Measurements from ENCODE around the gene FBXL20. TPM values are rescaled to one million over a fixed set of nuclear protein-coding genes. Genes with fewer than 3 reads are reported as not detected.

The FBXL20 gene
- total RNA-seq, 2 donors from 2014 or later: 15.6 to 18.1 TPM

DNA sequence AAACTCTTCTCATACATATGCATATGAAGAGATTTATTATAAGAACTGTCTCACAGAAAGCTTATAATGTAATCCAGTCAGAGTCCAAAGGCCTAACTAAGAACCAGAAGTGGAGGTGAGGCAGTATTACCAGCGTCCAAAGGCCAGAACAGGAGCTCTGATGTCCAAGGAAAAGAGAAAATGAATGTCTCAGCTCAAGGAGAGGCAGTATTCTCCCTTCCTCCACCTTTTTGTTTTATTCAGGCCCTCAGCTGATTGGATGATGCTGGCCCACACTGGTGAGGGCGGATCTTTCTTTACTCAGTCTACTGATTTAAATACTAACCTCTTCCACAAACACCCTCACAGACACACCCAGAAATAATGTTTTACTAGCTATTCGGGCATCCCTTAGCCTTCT lies 43.4 kb downstream of the FBXL20 start:
- Mint-ChIP-seq H3K4me3 (no peak overlapping the region), H3K9me3 (no peaks in the 10 kb centered on the region), H3K27ac (no peak overlapping the region), H3K27me3 (ENCODE audit: insufficient read depth) (no peaks in the 10 kb centered on the region), H3K4me1 (no peaks in the 10 kb centered on the region), H3K36me3 (ENCODE audit: low read depth) (no peaks in the 10 kb centered on the region)
- H3K9me3 ChIP-seq (ENCODE audit: control insufficient read depth, low read length): no peaks in the 10 kb centered on the region
- no peak overlapping the region for H3K9ac ChIP-seq (ENCODE audit: extremely low read depth, low read length, poor library complexity, severe bottlenecking)
- no peaks in the 10 kb centered on the region for H3K4me1 ChIP-seq (ENCODE audit: control insufficient read depth, insufficient read depth, low read length)
- H3K27me3 ChIP-seq (ENCODE audit: control insufficient read depth, insufficient read depth, low read length, poor library complexity, severe bottlenecking): no peaks in the 10 kb centered on the region
- no peaks in the 10 kb centered on the region for H3K36me3 ChIP-seq (ENCODE audit: control insufficient read depth, insufficient read depth, low read length)
- DNase-seq: no peak
- H3K27ac ChIP-seq (ENCODE audit: low read depth, low read length): no peak overlapping the region
- 82 to 93% methylated on average over 2 to 3 of the region's 3 CpGs for WGBS, 2 experiments (ENCODE audit: insufficient coverage in 1 of 2, insufficient read length in 1 of 2)
- no peak overlapping the region for H3K4me3 ChIP-seq (ENCODE audit: low read length)
- TF ChIP-seq, protein P1, sequence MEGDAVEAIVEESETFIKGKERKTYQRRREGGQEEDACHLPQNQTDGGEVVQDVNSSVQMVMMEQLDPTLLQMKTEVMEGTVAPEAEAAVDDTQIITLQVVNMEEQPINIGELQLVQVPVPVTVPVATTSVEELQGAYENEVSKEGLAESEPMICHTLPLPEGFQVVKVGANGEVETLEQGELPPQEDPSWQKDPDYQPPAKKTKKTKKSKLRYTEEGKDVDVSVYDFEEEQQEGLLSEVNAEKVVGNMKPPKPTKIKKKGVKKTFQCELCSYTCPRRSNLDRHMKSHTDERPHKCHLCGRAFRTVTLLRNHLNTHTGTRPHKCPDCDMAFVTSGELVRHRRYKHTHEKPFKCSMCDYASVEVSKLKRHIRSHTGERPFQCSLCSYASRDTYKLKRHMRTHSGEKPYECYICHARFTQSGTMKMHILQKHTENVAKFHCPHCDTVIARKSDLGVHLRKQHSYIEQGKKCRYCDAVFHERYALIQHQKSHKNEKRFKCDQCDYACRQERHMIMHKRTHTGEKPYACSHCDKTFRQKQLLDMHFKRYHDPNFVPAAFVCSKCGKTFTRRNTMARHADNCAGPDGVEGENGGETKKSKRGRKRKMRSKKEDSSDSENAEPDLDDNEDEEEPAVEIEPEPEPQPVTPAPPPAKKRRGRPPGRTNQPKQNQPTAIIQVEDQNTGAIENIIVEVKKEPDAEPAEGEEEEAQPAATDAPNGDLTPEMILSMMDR (conservative IDR thresholded peaks at IDR 0.05): no peak

DNA sequence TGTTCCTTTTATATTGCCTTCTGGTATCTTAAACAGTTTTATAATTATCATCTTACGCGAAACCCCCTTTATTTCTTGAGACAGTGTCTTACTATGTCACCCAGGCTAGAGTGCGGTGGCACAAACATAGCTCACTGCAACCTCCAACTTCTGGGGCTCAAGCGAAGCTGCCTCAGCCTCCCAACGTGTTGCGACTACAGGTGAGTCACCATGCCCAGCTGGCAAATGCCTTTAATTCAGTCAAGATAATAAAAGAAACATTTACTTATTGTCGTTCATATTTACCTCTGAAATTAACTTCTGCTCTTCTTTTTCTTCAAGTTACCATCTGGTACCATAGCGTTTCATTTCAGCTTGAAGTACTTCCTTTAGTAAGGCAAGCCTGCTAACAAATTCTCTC lies 43.9 kb downstream of the FBXL20 start:
- TF ChIP-seq, protein P1 (conservative IDR thresholded peaks at IDR 0.05): no peak
- Mint-ChIP-seq H3K27me3 (ENCODE audit: insufficient read depth) (no peaks in the 10 kb centered on the region), H3K4me1 (no peaks in the 10 kb centered on the region), H3K4me3 (no peak overlapping the region), H3K27ac (no peak overlapping the region), H3K36me3 (ENCODE audit: low read depth) (no peaks in the 10 kb centered on the region), H3K9me3 (no peaks in the 10 kb centered on the region)
- Histone ChIP-seq H3K4me1 (ENCODE audit: control insufficient read depth, insufficient read depth, low read length) (no peaks in the 10 kb centered on the region), H3K27ac (ENCODE audit: low read depth, low read length) (no peak overlapping the region), H3K27me3 (ENCODE audit: control insufficient read depth, insufficient read depth, low read length, poor library complexity, severe bottlenecking) (no peaks in the 10 kb centered on the region), H3K4me3 (ENCODE audit: low read length) (no peak overlapping the region), H3K9ac (ENCODE audit: extremely low read depth, low read length, poor library complexity, severe bottlenecking) (no peak overlapping the region), H3K36me3 (ENCODE audit: control insufficient read depth, insufficient read depth, low read length) (no peaks in the 10 kb centered on the region), H3K9me3 (ENCODE audit: control insufficient read depth, low read length) (no peaks in the 10 kb centered on the region)
- WGBS, 2 experiments (ENCODE audit: insufficient coverage in 1 of 2, insufficient read length in 1 of 2): 94 to 97% methylated on average over 8 of the region's 8 CpGs
- DNase-seq: no peak

DNA sequence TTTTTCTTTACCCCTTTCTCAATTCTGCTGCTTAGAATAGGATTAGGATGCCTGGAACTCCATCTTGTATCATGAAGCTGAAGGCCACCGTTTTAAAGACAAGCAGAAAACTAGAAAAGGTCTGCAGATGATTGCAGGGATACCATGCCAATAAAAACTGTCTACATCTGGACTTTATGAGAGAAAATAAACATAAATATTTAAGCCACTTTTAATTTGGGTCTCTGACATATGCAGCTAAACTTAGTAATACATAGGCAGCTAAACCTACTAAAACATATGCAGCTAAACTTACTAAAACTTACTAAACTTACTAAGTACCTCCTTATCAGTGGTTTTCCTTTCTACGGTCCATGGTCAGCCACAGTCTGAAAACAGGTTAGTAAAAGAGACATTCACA lies 48.4 kb downstream of the FBXL20 start:
- no peaks in the 10 kb centered on the region for H3K27me3 Mint-ChIP-seq (ENCODE audit: insufficient read depth)
- no peak for DNase-seq
- H3K4me1 ChIP-seq (ENCODE audit: control insufficient read depth, insufficient read depth, low read length): no peaks in the 10 kb centered on the region
- 78 to 88% methylated on average over 2 of the region's 2 CpGs for WGBS, 2 experiments (ENCODE audit: insufficient coverage in 1 of 2, insufficient read length in 1 of 2)
- H3K4me3 ChIP-seq (ENCODE audit: low read length): no peak overlapping the region
- H3K9me3 ChIP-seq (ENCODE audit: control insufficient read depth, low read length): no peaks in the 10 kb centered on the region
- H3K4me3 Mint-ChIP-seq: no peak overlapping the region
- H3K9ac ChIP-seq (ENCODE audit: extremely low read depth, low read length, poor library complexity, severe bottlenecking): no peak overlapping the region
- TF ChIP-seq, protein P1 (conservative IDR thresholded peaks at IDR 0.05): no peak
- H3K9me3 Mint-ChIP-seq: no peaks in the 10 kb centered on the region
- H3K27ac Mint-ChIP-seq: no peak overlapping the region
- no peaks in the 10 kb centered on the region for H3K36me3 Mint-ChIP-seq (ENCODE audit: low read depth)
- no peaks in the 10 kb centered on the region for H3K4me1 Mint-ChIP-seq
- H3K27ac ChIP-seq (ENCODE audit: low read depth, low read length): no peak overlapping the region
- no peaks in the 10 kb centered on the region for H3K27me3 ChIP-seq (ENCODE audit: control insufficient read depth, insufficient read depth, low read length, poor library complexity, severe bottlenecking)
- H3K36me3 ChIP-seq (ENCODE audit: control insufficient read depth, insufficient read depth, low read length): no peaks in the 10 kb centered on the region

Measured in endodermal cell (in vitro differentiated cells).